ENCODE results near the gene LSP1.

LSP1 gene

DNA sequence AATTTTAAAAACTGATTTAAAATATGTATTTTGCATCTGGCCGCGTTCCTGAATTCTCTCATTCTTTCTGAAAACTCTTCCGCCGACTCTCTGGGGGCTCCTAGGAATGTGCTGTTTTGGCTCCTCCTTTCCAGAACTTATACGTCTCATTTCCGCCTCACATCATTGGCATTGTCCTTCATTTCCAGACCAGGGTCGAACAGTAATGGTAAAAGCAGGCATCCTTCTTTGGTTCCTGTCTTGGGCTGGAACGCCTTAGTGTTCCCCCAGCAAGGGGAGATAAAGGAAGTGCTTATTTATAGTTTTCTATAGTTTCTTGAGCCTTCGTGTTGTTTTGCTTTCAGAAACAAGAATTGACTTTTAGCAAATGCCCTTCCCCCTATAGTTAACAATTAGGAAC is 55.7 kb downstream of the LSP1 start:
- ATAC-seq = no peak
- TF ChIP-seq, protein P1, sequence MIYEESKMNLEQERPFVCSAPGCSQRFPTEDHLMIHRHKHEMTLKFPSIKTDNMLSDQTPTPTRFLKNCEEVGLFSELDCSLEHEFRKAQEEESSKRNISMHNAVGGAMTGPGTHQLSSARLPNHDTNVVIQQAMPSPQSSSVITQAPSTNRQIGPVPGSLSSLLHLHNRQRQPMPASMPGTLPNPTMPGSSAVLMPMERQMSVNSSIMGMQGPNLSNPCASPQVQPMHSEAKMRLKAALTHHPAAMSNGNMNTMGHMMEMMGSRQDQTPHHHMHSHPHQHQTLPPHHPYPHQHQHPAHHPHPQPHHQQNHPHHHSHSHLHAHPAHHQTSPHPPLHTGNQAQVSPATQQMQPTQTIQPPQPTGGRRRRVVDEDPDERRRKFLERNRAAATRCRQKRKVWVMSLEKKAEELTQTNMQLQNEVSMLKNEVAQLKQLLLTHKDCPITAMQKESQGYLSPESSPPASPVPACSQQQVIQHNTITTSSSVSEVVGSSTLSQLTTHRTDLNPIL (CRISPR knock-in tag; IDR thresholded peaks at IDR 0.05; ENCODE audit: low read depth) = no peak
- TF ChIP-seq ZNF70 (CRISPR knock-in tag; IDR thresholded peaks at IDR 0.05) = no peak
- TF ChIP-seq RARB (CRISPR knock-in tag; IDR thresholded peaks at IDR 0.05) = no peak
- TF ChIP-seq PPARA (CRISPR knock-in tag; IDR thresholded peaks at IDR 0.05; ENCODE audit: borderline replicate concordance) = no peak
- no peak for TF ChIP-seq ZNF8 (CRISPR knock-in tag; IDR thresholded peaks at IDR 0.05)
- no peak for TF ChIP-seq CSDC2 (CRISPR knock-in tag; IDR thresholded peaks at IDR 0.05)
- TF ChIP-seq ZC3H10 (CRISPR knock-in tag; IDR thresholded peaks at IDR 0.05) = no peak
- no peak for TF ChIP-seq TOX (CRISPR knock-in tag; IDR thresholded peaks at IDR 0.05; ENCODE audit: borderline replicate concordance)
- TF ChIP-seq, protein P2, sequence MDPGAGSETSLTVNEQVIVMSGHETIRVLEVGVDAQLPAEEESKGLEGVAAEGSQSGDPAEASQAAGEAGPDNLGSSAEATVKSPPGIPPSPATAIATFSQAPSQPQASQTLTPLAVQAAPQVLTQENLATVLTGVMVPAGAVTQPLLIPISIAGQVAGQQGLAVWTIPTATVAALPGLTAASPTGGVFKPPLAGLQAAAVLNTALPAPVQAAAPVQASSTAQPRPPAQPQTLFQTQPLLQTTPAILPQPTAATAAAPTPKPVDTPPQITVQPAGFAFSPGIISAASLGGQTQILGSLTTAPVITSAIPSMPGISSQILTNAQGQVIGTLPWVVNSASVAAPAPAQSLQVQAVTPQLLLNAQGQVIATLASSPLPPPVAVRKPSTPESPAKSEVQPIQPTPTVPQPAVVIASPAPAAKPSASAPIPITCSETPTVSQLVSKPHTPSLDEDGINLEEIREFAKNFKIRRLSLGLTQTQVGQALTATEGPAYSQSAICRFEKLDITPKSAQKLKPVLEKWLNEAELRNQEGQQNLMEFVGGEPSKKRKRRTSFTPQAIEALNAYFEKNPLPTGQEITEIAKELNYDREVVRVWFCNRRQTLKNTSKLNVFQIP (CRISPR knock-in tag; IDR thresholded peaks at IDR 0.05; ENCODE audit: borderline replicate concordance, low read depth) = no peak
- TF ChIP-seq ISL1 (CRISPR knock-in tag; IDR thresholded peaks at IDR 0.05) = no peak
- TF ChIP-seq ZFP3 (CRISPR knock-in tag; IDR thresholded peaks at IDR 0.05) = no peak

DNA sequence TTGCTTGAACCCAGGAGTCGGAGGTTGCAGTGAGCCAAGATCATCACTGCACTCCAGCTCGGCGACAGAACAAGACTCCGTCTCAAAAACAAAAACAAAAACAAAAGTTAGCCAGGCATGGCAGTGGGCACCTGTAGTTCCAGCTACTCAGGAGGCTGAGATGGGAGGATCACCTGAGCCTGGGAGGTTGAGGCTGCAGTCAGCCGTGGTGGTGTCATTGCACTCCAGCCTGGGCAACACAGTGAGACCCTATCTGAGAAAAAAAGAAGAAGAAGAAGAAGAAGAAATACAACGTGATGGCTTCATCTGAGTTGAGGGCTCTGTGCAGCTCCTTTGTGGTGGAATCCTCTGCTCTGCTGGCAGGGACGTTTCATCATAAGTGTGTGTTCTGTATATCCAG is 56.6 kb downstream of the LSP1 start:
- no peak for TF ChIP-seq PPARA (CRISPR knock-in tag; IDR thresholded peaks at IDR 0.05; ENCODE audit: borderline replicate concordance)
- no peak for TF ChIP-seq ZNF70 (CRISPR knock-in tag; IDR thresholded peaks at IDR 0.05)
- TF ChIP-seq GLIS3 (CRISPR knock-in tag; IDR thresholded peaks at IDR 0.05) = no peak
- no peak for TF ChIP-seq ISL1 (CRISPR knock-in tag; IDR thresholded peaks at IDR 0.05)
- TF ChIP-seq OSR1 (CRISPR knock-in tag; IDR thresholded peaks at IDR 0.05) = no peak
- no peak for TF ChIP-seq SNAI2 (CRISPR knock-in tag; IDR thresholded peaks at IDR 0.05)
- no peak for ATAC-seq

DNA sequence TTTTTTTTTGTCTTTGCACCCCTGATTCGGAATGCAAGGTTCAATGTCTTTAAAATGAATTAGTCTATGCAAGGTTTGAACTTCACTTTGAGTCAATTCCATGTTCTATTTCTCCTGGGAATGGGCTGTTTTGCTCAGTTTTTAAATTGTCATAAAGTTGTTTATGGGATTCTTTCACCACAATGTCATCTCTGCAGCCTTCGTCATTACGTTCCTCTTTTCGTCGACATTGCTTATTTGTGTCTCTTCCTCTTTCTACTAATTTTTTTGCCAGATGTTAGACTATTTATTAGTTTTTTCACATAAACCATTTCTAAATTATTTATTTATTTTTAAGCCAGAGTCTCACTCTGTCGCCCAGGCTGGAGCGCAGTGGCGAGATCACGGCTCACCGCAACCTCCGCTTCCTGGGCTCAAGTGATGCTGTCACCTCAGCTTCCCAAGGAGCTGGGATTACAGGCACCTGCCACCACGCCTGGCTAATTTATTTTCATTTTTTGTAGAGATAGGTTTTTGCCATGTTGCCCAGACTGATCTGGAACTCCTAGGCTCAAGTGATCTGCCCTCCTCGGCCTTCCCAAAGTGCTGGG is 59.5 kb downstream of the LSP1 start:
- ATAC-seq = no peak
- TF ChIP-seq CSDC2 (CRISPR knock-in tag; IDR thresholded peaks at IDR 0.05) (no peak), BACH2 (CRISPR knock-in tag; IDR thresholded peaks at IDR 0.05; ENCODE audit: borderline replicate concordance) (no peak), ISL1 (CRISPR knock-in tag; IDR thresholded peaks at IDR 0.05) (no peak), ZFP30 (CRISPR knock-in tag; IDR thresholded peaks at IDR 0.05) (no peak), SNAI2 (CRISPR knock-in tag; IDR thresholded peaks at IDR 0.05) (no peak), ESRRG (CRISPR knock-in tag; IDR thresholded peaks at IDR 0.05) (no peak), RARB (CRISPR knock-in tag; IDR thresholded peaks at IDR 0.05) (no peak), ZNF565 (CRISPR knock-in tag; conservative IDR thresholded peaks at IDR 0.05; ENCODE audit: low read depth) (no peak), ARNTL (CRISPR knock-in tag; IDR thresholded peaks at IDR 0.05; ENCODE audit: borderline replicate concordance, low read depth) (no peak), PPARA (CRISPR knock-in tag; IDR thresholded peaks at IDR 0.05; ENCODE audit: borderline replicate concordance) (no peak), ZC3H10 (CRISPR knock-in tag; IDR thresholded peaks at IDR 0.05) (no peak), ZFP3 (CRISPR knock-in tag; IDR thresholded peaks at IDR 0.05) (no peak)
- TF ChIP-seq, protein P3, sequence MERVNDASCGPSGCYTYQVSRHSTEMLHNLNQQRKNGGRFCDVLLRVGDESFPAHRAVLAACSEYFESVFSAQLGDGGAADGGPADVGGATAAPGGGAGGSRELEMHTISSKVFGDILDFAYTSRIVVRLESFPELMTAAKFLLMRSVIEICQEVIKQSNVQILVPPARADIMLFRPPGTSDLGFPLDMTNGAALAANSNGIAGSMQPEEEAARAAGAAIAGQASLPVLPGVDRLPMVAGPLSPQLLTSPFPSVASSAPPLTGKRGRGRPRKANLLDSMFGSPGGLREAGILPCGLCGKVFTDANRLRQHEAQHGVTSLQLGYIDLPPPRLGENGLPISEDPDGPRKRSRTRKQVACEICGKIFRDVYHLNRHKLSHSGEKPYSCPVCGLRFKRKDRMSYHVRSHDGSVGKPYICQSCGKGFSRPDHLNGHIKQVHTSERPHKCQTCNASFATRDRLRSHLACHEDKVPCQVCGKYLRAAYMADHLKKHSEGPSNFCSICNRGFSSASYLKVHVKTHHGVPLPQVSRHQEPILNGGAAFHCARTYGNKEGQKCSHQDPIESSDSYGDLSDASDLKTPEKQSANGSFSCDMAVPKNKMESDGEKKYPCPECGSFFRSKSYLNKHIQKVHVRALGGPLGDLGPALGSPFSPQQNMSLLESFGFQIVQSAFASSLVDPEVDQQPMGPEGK (CRISPR knock-in tag; IDR thresholded peaks at IDR 0.05; ENCODE audit: borderline replicate concordance) = no peak
- TF ChIP-seq, protein P2 (CRISPR knock-in tag; IDR thresholded peaks at IDR 0.05; ENCODE audit: borderline replicate concordance, low read depth) = no peak
- TF ChIP-seq, protein P4, sequence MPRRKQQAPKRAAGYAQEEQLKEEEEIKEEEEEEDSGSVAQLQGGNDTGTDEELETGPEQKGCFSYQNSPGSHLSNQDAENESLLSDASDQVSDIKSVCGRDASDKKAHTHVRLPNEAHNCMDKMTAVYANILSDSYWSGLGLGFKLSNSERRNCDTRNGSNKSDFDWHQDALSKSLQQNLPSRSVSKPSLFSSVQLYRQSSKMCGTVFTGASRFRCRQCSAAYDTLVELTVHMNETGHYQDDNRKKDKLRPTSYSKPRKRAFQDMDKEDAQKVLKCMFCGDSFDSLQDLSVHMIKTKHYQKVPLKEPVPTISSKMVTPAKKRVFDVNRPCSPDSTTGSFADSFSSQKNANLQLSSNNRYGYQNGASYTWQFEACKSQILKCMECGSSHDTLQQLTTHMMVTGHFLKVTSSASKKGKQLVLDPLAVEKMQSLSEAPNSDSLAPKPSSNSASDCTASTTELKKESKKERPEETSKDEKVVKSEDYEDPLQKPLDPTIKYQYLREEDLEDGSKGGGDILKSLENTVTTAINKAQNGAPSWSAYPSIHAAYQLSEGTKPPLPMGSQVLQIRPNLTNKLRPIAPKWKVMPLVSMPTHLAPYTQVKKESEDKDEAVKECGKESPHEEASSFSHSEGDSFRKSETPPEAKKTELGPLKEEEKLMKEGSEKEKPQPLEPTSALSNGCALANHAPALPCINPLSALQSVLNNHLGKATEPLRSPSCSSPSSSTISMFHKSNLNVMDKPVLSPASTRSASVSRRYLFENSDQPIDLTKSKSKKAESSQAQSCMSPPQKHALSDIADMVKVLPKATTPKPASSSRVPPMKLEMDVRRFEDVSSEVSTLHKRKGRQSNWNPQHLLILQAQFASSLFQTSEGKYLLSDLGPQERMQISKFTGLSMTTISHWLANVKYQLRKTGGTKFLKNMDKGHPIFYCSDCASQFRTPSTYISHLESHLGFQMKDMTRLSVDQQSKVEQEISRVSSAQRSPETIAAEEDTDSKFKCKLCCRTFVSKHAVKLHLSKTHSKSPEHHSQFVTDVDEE (CRISPR knock-in tag; IDR thresholded peaks at IDR 0.05) = no peak

Measured in SK-N-SH treated with all-trans-retinoic acid at 6 μM for 48 hours (cell line).